GM18870 (cell line): ENCODE data around the gene ZNF224.

Experiments
- ATAC-seq: cut with Tn5 transposase; IDR thresholded peaks from one replicate; pipeline ENCODE4 v1.9.1; 2021; ENCODE audit warnings: moderate library complexity; ENCODE audit not compliant: unreplicated experiment

Gene ZNF224

GRCh38 chr19:44093931-44094765, at the start of gene ZNF224:
TSS of gene ZNF224 (plus strand) at chr19:44094361. CDS start at chr19:44097874, 3,513 bp downstream.
- no peak for ATAC-seq

GRCh38 chr19:44050740-44051649, 43.2 kb upstream of the ZNF224 start:
- ATAC-seq, result no peak

GRCh38 chr19:44051650-44052402, 42.3 kb upstream of the ZNF224 start, which contains the start of gene ZNF223:
TSS of gene ZNF223 (plus strand) at chr19:44052036. CDS start at chr19:44055177, 3,141 bp downstream.
- ATAC-seq, result no peak

- ATAC-seq, result no peak
These were observed 38.3 kb upstream of the ZNF224 start for GRCh38 chr19:44055870-44056269.

GRCh38 chr19:44059229-44059628, 34.9 kb upstream of the ZNF224 start:
- no peak for ATAC-seq

GRCh38 chr19:44061038-44061437, 33.1 kb upstream of the ZNF224 start:
- ATAC-seq, result no peak

GRCh38 chr19:44066305-44066704, 27.9 kb upstream of the ZNF224 start:
- ATAC-seq, result no peak

- no peak for ATAC-seq
These were observed 24.7 kb upstream of the ZNF224 start for GRCh38 chr19:44069415-44069814.

GRCh38 chr19:44071824-44072542, 22.2 kb upstream of the ZNF224 start, which contains the start of gene ZNF284:
TSS of gene ZNF284 (plus strand) at chr19:44072159. CDS start at chr19:44076390, 4,231 bp downstream.
- no peak for ATAC-seq

GRCh38 chr19:44072543-44073401, 21.4 kb upstream of the ZNF224 start:
- no peak for ATAC-seq

GRCh38 chr19:44076325-44076724, 17.8 kb upstream of the ZNF224 start:
- ATAC-seq, result no peak

- no peak for ATAC-seq
These were observed 2.1 kb upstream of the ZNF224 start for GRCh38 chr19:44092108-44092507.

- ATAC-seq, result no peak
These were observed 13.6 kb downstream of the ZNF224 start for GRCh38 chr19:44107751-44108150.

GRCh38 chr19:44109458-44109857, 15.3 kb downstream of the ZNF224 start:
- no peak for ATAC-seq

GRCh38 chr19:44111910-44112463, 17.8 kb downstream of the ZNF224 start:
- no peak for ATAC-seq

GRCh38 chr19:44112802-44113137, 18.6 kb downstream of the ZNF224 start:
- peak; percentile 18 for ATAC-seq

- ATAC-seq, result peak; percentile 95
These were observed 19.1 kb downstream of the ZNF224 start, which contains the start of gene ZNF225 for GRCh38 chr19:44113138-44113783. TSS of gene ZNF225 (plus strand) at chr19:44113399. CDS start at chr19:44115828, 2,429 bp downstream.

- no peak for ATAC-seq
These were observed 19.7 kb downstream of the ZNF224 start for GRCh38 chr19:44113784-44114390.
